ENCODE measurements around the gene SYNDIG1L. TPM values are rescaled to one million over a fixed set of nuclear protein-coding genes. Genes with fewer than 3 reads are reported as not detected.
A peak's percentile ranks its signal among the peaks of the same experiment; 100 is the strongest.

The SYNDIG1L gene
- total and polyA plus RNA-seq, 4 donors, result 0.38 to 1.2 (median 0.79) TPM

DNA sequence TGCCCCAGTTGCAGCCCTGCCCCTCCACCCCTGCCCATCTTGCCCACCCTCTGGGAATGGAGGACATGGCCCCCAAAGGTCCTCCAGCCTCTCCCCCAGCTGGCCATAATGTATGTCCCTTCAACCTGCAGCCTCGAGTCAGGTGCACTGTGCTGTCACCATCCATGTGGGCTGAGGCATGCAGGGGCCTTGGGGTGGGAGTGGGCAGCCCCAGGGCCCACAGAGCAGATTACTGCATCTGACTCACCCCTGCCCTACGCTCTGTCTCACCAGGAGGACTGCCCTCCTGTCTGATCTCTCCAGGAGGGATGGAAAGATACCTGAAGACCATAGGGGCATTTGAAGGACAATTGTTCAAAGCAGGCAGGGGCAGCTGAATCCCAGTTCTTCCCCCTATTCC is 13.3 kb downstream of the SYNDIG1L start:
- Histone ChIP-seq H3K27ac (ENCODE audit: low read depth in 1 of 2, low read length in 2 of 2) (no peak overlapping the region), H3K9me3 (ENCODE audit: control insufficient read depth, low read length) (no peaks in the 10 kb centered on the region), H3K4me1 (ENCODE audit: control insufficient read depth in 1 of 2, insufficient read depth in 2 of 2, low read length in 2 of 2) (no peaks in the 10 kb centered on the region), H3K4me3 (ENCODE audit: low read length in 2 of 2) (no peak overlapping the region), H3K27me3 (ENCODE audit: control insufficient read depth in 1 of 2, insufficient read depth in 2 of 2, low read length in 1 of 2) (no peaks in the 10 kb centered on the region), H3K36me3 (ENCODE audit: control insufficient read depth in 1 of 2, insufficient read depth in 2 of 2, low read length in 1 of 2) (no peaks in the 10 kb centered on the region)
- intact Hi-C loops (cut with DNase I), result no loop called here
- DNase-seq, result peak in 1 of 2 donors; percentile 36
- no peak for ATAC-seq (ENCODE audit: low FRiP score)
- WGBS, 2 donors, result 83 to 84% methylated on average over 2 of the region's 2 CpGs

DNA sequence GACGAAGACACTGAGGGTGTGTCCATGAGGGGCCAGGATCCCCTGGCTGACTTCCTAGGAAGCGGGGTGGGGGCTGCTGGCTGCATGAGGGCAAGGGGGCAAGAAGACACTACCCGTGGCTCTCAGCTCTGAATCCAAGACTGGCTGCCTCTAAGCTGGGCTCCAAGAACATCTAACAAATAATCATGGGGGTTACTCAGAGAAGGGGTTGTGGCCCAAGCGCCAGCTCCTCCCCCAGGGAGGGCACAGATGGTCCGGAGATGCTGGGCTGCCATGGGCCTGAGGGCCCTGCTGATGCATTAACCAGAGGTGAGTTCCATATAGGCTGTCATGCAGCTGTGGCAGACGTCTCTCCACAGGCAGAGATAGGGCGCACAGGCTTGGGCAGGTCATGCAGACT is 14.3 kb downstream of the SYNDIG1L start:
- WGBS, 2 donors, result 81 to 85% methylated on average over 7 of the region's 7 CpGs
- no peaks in the 10 kb centered on the region for H3K9me3 ChIP-seq (ENCODE audit: control insufficient read depth, low read length)
- no peak for ATAC-seq (ENCODE audit: low FRiP score)
- peak in 1 of 2 donors; percentile 25 for DNase-seq
- H3K27ac ChIP-seq (ENCODE audit: low read depth in 1 of 2, low read length in 2 of 2), result no peak overlapping the region
- no peaks in the 10 kb centered on the region for H3K4me1 ChIP-seq (ENCODE audit: control insufficient read depth in 1 of 2, insufficient read depth in 2 of 2, low read length in 2 of 2)
- H3K36me3 ChIP-seq (ENCODE audit: control insufficient read depth in 1 of 2, insufficient read depth in 2 of 2, low read length in 1 of 2), result no peaks in the 10 kb centered on the region
- H3K27me3 ChIP-seq (ENCODE audit: control insufficient read depth in 1 of 2, insufficient read depth in 2 of 2, low read length in 1 of 2), result no peaks in the 10 kb centered on the region
- intact Hi-C loops (cut with DNase I), result no loop called here
- no peak overlapping the region for H3K4me3 ChIP-seq (ENCODE audit: low read length in 2 of 2)

DNA sequence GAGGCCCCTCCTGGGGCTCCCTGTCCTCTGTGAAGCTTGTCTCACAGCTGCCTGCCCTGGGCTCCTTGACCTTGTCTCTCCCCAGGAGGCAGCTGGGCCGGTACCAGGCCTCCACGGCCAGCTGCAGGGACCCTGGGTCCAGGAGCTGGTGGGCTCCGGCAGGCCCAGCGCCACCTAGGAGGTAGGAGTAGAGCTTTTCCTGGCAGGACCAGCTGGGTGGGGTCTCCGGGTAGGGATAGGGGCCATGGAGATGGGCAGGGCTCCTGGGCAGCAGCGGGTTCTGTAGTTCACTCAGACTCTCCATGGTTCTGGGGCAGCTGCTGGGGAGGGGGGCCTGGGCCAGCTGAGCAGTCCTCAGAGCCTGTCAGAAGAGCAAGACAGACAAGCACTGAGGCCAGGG is 16.6 kb downstream of the SYNDIG1L start:
- Histone ChIP-seq H3K36me3 (ENCODE audit: control insufficient read depth in 1 of 2, insufficient read depth in 2 of 2, low read length in 1 of 2) (no peaks in the 10 kb centered on the region), H3K4me1 (ENCODE audit: control insufficient read depth in 1 of 2, insufficient read depth in 2 of 2, low read length in 2 of 2) (no peaks in the 10 kb centered on the region), H3K4me3 (ENCODE audit: low read length in 2 of 2) (no peak overlapping the region), H3K27me3 (ENCODE audit: control insufficient read depth in 1 of 2, insufficient read depth in 2 of 2, low read length in 1 of 2) (no peaks in the 10 kb centered on the region), H3K27ac (ENCODE audit: low read depth in 1 of 2, low read length in 2 of 2) (no peak overlapping the region), H3K9me3 (ENCODE audit: control insufficient read depth, low read length) (no peaks in the 10 kb centered on the region)
- no peak for ATAC-seq (ENCODE audit: low FRiP score)
- intact Hi-C loops (cut with DNase I), result no loop called here
- peak in 1 of 2 donors; percentile 57 for DNase-seq
- 67 to 75% methylated on average over 4 to 6 of the region's 6 CpGs for WGBS, 2 donors

DNA sequence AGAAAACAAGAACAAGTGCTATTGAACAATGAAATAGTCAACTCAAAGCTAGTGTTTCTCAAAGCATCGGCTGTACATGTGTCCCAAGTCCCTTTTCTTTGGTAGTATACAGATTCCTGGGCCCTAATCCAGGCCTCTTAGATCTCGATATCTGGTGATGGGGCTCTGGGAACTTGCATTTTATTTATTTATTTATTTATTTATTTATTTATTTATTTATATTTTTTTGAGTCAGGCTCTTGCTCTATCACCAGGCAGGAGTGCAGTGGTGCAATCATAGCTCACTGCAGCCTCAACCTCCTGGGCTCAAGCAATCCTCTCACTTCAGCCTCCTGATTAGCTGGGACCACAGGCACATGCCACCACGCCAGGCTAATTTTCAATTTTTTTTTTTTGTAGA is 17.1 kb downstream of the SYNDIG1L start:
- no peak overlapping the region for H3K27ac ChIP-seq (ENCODE audit: low read depth in 1 of 2, low read length in 2 of 2)
- intact Hi-C loops (cut with DNase I), result no loop called here
- ATAC-seq (ENCODE audit: low FRiP score), result no peak
- H3K4me3 ChIP-seq (ENCODE audit: low read length in 2 of 2), result no peak overlapping the region
- H3K36me3 ChIP-seq (ENCODE audit: control insufficient read depth in 1 of 2, insufficient read depth in 2 of 2, low read length in 1 of 2), result no peaks in the 10 kb centered on the region
- DNase-seq, result no peak
- H3K4me1 ChIP-seq (ENCODE audit: control insufficient read depth in 1 of 2, insufficient read depth in 2 of 2, low read length in 2 of 2), result no peaks in the 10 kb centered on the region
- no peaks in the 10 kb centered on the region for H3K27me3 ChIP-seq (ENCODE audit: control insufficient read depth in 1 of 2, insufficient read depth in 2 of 2, low read length in 1 of 2)
- no peaks in the 10 kb centered on the region for H3K9me3 ChIP-seq (ENCODE audit: control insufficient read depth, low read length)
- WGBS, 2 donors, result 87 to 91% methylated on average over 3 of the region's 3 CpGs

DNA sequence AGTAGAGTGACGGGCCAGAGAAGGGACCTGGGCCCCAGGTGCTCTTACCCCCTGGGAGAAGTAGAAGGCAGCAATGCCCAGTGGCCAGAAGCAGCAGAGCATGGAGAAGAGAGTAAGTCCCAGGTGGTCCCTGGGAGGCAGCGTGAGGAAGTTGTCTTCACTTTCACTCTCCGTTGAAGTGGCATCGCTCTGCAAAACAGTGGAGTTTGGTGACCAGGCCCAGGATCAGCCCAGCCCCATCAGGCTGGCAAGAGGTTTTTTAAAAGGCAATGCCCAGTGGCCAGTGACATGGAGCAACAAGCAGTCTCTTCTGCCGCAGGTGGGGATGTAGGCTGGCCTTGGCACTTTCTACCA is 18.2 kb downstream of the SYNDIG1L start:
- Histone ChIP-seq H3K36me3 (ENCODE audit: control insufficient read depth in 1 of 2, insufficient read depth in 2 of 2, low read length in 1 of 2) (no peaks in the 10 kb centered on the region), H3K9me3 (ENCODE audit: control insufficient read depth, low read length) (no peaks in the 10 kb centered on the region), H3K27me3 (ENCODE audit: control insufficient read depth in 1 of 2, insufficient read depth in 2 of 2, low read length in 1 of 2) (no peaks in the 10 kb centered on the region), H3K4me3 (ENCODE audit: low read length in 2 of 2) (no peak overlapping the region), H3K4me1 (ENCODE audit: control insufficient read depth in 1 of 2, insufficient read depth in 2 of 2, low read length in 2 of 2) (no peaks in the 10 kb centered on the region), H3K27ac (ENCODE audit: low read depth in 1 of 2, low read length in 2 of 2) (no peak overlapping the region)
- intact Hi-C loops (cut with DNase I), result no loop called here
- no peak for DNase-seq
- WGBS, 2 donors, result 90 to 95% methylated on average over 5 of the region's 5 CpGs
- no peak for ATAC-seq (ENCODE audit: low FRiP score)

DNA sequence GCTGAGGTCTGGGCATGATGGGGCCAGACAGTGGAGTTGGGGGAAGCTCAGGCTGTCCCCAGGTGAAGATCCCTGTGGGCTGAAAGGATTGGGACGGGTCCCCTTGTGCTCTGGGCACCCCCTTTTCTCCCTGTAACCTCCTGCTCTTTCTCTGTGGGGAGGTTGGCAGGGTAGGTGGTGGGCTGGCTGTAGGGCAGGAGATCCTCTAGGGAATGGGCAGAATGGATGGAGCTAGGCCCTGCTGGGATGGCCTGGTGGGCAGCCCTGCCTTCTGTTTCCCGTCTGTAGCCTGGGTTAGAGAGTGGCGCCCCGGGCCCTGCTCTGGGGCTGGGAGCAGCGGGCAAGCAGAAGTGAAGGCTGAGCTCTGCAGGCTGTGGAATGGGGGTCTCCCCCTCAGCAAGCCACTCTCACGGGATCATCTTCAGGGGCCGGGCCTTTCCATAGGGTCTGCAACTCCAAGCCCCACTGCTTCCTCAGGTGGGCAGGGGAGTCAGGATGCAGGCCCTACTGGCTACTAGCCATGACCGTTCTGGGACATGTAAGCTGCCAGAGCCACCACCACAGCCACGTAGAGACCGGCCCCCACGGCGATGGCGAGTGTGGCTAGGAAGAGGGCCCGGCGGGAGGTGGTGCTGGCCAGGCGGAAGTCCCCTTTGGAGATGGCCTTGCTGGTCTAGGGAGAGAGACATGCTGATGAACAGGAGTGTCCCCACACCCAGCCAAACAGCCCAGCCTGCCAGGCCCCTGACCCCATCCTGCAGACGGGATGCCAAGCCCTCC is 18.8 kb downstream of the SYNDIG1L start:
- no peaks in the 10 kb centered on the region for H3K27me3 ChIP-seq (ENCODE audit: control insufficient read depth in 1 of 2, insufficient read depth in 2 of 2, low read length in 1 of 2)
- intact Hi-C loops (cut with DNase I), result no loop called here
- H3K4me3 ChIP-seq (ENCODE audit: low read length in 2 of 2), result no peak overlapping the region
- 90 to 91% methylated on average over 17 of the region's 17 CpGs for WGBS, 2 donors
- H3K4me1 ChIP-seq (ENCODE audit: control insufficient read depth in 1 of 2, insufficient read depth in 2 of 2, low read length in 2 of 2), result no peaks in the 10 kb centered on the region
- DNase-seq, result peak in 1 of 2 donors; percentile 66
- H3K36me3 ChIP-seq (ENCODE audit: control insufficient read depth in 1 of 2, insufficient read depth in 2 of 2, low read length in 1 of 2), result no peaks in the 10 kb centered on the region
- no peak overlapping the region for H3K27ac ChIP-seq (ENCODE audit: low read depth in 1 of 2, low read length in 2 of 2)
- no peaks in the 10 kb centered on the region for H3K9me3 ChIP-seq (ENCODE audit: control insufficient read depth, low read length)
- ATAC-seq (ENCODE audit: low FRiP score), result peak; percentile 4

DNA sequence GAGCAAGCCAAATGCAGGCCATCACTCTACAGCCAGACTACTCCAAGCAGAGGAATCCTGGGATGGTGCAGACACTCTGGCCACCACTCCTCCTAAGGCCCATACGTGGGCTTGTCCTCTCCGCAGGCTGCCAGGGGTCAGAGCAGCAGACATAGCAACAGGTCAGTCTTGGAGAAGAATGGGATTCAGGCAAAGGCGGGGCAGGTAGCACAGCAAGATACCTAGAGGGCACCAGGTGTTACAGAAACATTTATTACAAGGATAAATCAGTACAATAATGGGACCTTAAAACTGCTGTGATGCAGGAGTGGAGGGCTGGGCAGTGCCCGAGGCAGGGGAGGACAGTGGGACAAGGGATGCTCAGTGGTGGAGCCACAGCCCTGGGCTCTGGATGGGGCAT is 20.3 kb downstream of the SYNDIG1L start:
- no peak overlapping the region for H3K27ac ChIP-seq (ENCODE audit: low read depth in 1 of 2, low read length in 2 of 2)
- no peaks in the 10 kb centered on the region for H3K9me3 ChIP-seq (ENCODE audit: control insufficient read depth, low read length)
- WGBS, 2 donors, result 85 to 88% methylated on average over 4 of the region's 4 CpGs
- no peaks in the 10 kb centered on the region for H3K36me3 ChIP-seq (ENCODE audit: control insufficient read depth in 1 of 2, insufficient read depth in 2 of 2, low read length in 1 of 2)
- H3K27me3 ChIP-seq (ENCODE audit: control insufficient read depth in 1 of 2, insufficient read depth in 2 of 2, low read length in 1 of 2), result no peaks in the 10 kb centered on the region
- no peaks in the 10 kb centered on the region for H3K4me1 ChIP-seq (ENCODE audit: control insufficient read depth in 1 of 2, insufficient read depth in 2 of 2, low read length in 2 of 2)
- intact Hi-C loops (cut with DNase I), result no loop called here
- DNase-seq (peak in 1 of 2 donors; percentile 27), ATAC-seq (ENCODE audit: low FRiP score) (no peak)
- H3K4me3 ChIP-seq (ENCODE audit: low read length in 2 of 2), result no peak overlapping the region

DNA sequence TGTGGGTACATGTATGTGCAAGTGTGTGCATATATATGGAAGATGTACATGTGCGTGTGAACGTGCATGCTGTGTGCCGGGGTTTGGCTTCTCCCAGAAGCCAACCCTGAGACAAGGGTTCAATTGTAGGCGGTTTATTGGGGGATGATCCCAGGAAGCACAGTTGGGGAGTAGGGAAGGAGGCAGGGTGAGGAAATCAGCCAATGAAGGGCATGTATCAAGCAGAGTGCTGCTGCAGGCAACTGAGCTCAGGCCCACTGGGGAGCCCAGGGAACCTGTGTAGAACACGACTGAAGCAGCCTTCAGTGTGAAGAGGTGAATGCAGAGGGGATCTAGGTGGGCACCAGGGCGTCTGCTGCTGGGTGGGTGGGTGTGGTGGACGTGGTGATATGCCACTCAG is 21.6 kb downstream of the SYNDIG1L start:
- WGBS, 2 donors, result 60 to 69% methylated on average over 7 of the region's 7 CpGs
- intact Hi-C loops (cut with DNase I), result no loop called here
- Histone ChIP-seq H3K9me3 (ENCODE audit: control insufficient read depth, low read length) (no peaks in the 10 kb centered on the region), H3K4me3 (ENCODE audit: low read length in 2 of 2) (no peak overlapping the region), H3K4me1 (ENCODE audit: control insufficient read depth in 1 of 2, insufficient read depth in 2 of 2, low read length in 2 of 2) (no peaks in the 10 kb centered on the region), H3K27me3 (ENCODE audit: control insufficient read depth in 1 of 2, insufficient read depth in 2 of 2, low read length in 1 of 2) (no peaks in the 10 kb centered on the region), H3K27ac (ENCODE audit: low read depth in 1 of 2, low read length in 2 of 2) (no peak overlapping the region), H3K36me3 (ENCODE audit: control insufficient read depth in 1 of 2, insufficient read depth in 2 of 2, low read length in 1 of 2) (no peaks in the 10 kb centered on the region)
- peak in 1 of 2 donors; percentile 48 for DNase-seq
- no peak for ATAC-seq (ENCODE audit: low FRiP score)

DNA sequence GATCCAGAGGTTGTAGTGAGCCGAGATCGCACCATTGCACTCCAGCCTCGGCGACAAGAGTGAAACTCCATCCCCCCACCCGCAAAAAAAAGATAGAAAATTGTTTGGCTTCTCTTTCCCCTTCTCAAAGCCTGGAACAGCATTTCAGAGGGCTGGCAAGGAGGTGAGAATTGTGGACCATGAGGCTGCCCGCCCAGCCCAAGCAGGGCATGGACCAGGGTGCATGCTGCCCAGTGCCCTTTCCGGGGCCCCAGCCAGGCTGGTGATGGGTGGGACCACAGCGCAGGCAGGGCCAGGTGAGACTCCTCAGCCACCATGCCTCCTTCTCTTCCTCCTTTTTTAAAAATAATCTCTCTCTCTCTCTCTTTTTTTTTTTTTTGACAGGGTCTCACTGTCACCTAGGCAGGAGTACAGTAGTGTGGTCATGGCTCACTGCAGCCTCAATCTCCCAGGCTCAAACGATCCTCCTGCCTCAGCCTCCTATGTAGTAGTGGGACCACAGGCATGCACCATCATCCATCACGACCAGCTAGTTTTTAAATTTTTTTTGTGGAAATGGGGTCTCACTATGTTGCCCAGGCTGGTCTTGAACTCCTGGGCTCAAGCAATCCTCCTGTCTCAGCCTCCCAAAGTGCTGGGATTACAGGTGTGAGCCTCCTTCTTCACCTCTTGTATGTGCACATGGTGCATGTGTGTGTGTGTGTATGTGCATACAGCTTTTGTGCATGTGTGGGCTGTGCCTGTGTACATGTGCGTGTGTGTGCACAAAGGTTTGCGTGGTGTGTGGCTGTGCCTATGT is 22.2 kb downstream of the SYNDIG1L start:
- Histone ChIP-seq H3K4me3 (ENCODE audit: low read length in 2 of 2) (no peak overlapping the region), H3K27ac (ENCODE audit: low read depth in 1 of 2, low read length in 2 of 2) (no peak overlapping the region), H3K9me3 (ENCODE audit: control insufficient read depth, low read length) (no peaks in the 10 kb centered on the region), H3K4me1 (ENCODE audit: control insufficient read depth in 1 of 2, insufficient read depth in 2 of 2, low read length in 2 of 2) (no peaks in the 10 kb centered on the region), H3K36me3 (ENCODE audit: control insufficient read depth in 1 of 2, insufficient read depth in 2 of 2, low read length in 1 of 2) (no peaks in the 10 kb centered on the region), H3K27me3 (ENCODE audit: control insufficient read depth in 1 of 2, insufficient read depth in 2 of 2, low read length in 1 of 2) (no peaks in the 10 kb centered on the region)
- ATAC-seq (ENCODE audit: low FRiP score) (no peak), DNase-seq (no peak)
- intact Hi-C loops (cut with DNase I), result no loop called here
- 89 to 93% methylated on average over 12 of the region's 12 CpGs for WGBS, 2 donors
